Kidney epithelial cell (primary cell): Measurements from ENCODE around the gene COX17. TPM values are rescaled to one million over a fixed set of nuclear protein-coding genes. Genes with fewer than 3 reads are reported as not detected.

Experiments used
- DNase-seq: peaks from one replicate; pipeline ENCODE4 v3.0.0-alpha.2; 2010; ENCODE audit warnings: low read depth
- H3K27me3 ChIP-seq: 2 replicates; pipeline ENCODE4 v1.6.0; 2011; ENCODE audit warnings: low read length; ENCODE audit not compliant: control insufficient read depth, insufficient read depth
- H3K36me3 ChIP-seq: 2 replicates; pipeline ENCODE4 v1.5.1; 2011; ENCODE audit warnings: low read length; ENCODE audit not compliant: control insufficient read depth, insufficient read depth
- H3K4me3 ChIP-seq: 2 replicates; pipeline ENCODE4 v1.5.1; 2011; ENCODE audit warnings: low read depth, mild to moderate bottlenecking, control low read depth, low read length
- total RNA-seq: library from RNA; depleted of rRNA; stranded (reverse); fragments of >200 nt; gene quantifications from 2 replicates; pipeline ENCODE4 v1.2.3, GENCODE V29; 2015
- TF ChIP-seq, protein P1 (sequence below): IDR thresholded peaks from 2 replicates; pipeline ENCODE4 v1.5.1; 2011; ENCODE audit warnings: mild to moderate bottlenecking, moderate library complexity, low read length, control low read depth, inconsistent platforms; ENCODE audit not compliant: insufficient read depth, poor library complexity, severe bottlenecking

Gene COX17
- total RNA-seq, 1 donor from 2014 or later, result 27.4 TPM

DNA sequence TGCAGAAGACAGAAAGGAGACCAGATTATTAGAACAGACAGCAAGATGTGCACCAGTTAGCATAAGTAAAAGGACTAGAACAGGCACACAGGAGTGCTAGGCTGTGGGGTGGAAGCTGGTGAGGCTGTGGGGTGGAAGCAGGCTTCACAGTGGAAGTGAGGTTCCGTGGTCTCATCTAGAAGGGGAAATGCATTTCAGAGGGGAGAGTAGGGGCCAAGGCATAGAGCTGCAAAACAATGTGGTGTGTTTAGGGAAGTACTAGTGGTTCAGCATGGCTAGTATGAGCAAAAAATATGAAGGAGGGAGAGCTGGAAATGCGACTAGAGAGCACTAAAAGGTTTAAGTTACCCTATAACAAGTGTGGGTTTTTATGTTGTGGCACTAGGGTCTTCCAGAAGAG is 23.3 kb downstream of the COX17 start:
- H3K36me3 ChIP-seq, result no peaks in the 10 kb centered on the region
- no peaks in the 10 kb centered on the region for H3K27me3 ChIP-seq
- no peak for DNase-seq
- no peak overlapping the region for H3K4me3 ChIP-seq
- TF ChIP-seq, protein P1, sequence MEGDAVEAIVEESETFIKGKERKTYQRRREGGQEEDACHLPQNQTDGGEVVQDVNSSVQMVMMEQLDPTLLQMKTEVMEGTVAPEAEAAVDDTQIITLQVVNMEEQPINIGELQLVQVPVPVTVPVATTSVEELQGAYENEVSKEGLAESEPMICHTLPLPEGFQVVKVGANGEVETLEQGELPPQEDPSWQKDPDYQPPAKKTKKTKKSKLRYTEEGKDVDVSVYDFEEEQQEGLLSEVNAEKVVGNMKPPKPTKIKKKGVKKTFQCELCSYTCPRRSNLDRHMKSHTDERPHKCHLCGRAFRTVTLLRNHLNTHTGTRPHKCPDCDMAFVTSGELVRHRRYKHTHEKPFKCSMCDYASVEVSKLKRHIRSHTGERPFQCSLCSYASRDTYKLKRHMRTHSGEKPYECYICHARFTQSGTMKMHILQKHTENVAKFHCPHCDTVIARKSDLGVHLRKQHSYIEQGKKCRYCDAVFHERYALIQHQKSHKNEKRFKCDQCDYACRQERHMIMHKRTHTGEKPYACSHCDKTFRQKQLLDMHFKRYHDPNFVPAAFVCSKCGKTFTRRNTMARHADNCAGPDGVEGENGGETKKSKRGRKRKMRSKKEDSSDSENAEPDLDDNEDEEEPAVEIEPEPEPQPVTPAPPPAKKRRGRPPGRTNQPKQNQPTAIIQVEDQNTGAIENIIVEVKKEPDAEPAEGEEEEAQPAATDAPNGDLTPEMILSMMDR, result no peak

DNA sequence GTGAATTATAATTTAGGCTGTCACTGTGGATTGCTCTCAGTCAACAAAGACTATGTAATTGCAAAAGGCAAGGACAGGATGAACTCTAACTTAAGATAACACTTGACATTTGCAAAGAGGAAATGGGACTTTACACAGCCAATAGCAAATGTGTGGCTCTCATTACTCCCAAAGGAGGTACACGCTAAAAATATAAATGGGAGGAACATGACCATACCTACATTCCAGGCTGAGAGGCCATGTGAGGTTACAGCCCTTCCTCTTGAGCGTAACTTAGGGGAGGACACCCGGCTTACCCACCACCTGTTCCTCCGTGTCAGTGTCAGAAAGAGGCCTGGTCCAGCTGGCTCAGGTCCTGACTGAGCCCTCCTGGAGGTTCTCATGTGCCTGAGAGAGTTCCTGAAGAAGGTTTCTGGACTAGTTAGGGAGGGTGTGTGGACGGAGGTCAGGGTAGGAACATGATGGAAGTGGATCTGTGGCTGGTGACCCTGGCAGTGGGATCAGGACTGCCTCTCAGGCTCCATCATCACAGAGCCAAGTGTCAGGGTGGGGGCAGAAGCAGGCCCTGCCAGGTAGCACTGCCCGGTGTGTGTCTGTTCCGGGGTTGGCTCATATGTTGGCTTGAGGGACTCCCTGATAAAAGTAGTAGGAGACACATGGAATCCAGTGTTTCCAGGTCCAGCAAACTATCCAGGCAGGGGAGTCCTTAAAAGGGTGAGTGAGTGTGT is 24.7 kb downstream of the COX17 start:
- TF ChIP-seq, protein P1, result no peak
- H3K4me3 ChIP-seq, result no peak overlapping the region
- no peak for DNase-seq

GRCh38 chr3:119649761-119650160 is 27.4 kb downstream of the COX17 start:
- Histone ChIP-seq H3K27me3 (no peaks in the 10 kb centered on the region), H3K36me3 (no peaks in the 10 kb centered on the region), H3K4me3 (no peak overlapping the region)
- DNase-seq, result no peak
- TF ChIP-seq, protein P1, result no peak

More for the DNA sequence above, 24.7 kb downstream of the COX17 start:
- Histone ChIP-seq H3K27me3 (no peaks in the 10 kb centered on the region), H3K36me3 (no peaks in the 10 kb centered on the region)

DNA sequence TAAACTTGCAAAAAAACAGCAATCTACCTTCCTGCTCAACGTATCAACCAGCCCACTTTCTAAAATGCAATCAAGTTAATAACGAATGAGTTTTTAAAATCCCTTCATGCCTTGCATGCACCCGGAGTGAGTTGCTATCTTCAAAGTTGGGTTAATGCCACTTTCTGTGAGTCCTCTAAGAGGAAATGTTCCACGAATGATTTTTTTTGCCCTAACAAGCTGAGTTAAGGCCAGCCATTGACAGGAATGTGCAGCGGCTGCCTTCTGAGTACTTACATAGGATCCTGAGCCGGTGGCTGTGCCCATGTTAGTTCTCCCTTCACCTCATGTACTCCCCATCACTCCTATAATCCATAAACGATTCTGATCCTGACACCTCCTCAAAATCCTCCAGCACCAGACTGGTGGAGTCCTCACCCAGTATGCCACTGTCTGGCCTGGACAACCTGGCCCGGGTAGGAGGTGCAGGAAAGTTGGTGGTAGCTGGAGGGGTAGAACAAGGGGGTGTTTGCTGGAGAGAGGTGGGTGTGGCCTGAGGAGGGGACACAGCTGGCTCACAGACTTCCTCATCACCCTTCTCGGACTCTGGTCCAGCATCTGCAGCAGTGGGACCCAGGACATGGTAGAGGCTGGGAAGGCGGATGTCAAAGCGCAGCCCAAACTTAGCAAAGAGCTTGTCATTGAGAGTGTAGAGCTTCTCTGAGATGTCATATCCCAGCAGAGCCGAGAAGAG is 29.2 kb downstream of the COX17 start:
- Histone ChIP-seq H3K36me3 (no peaks in the 10 kb centered on the region), H3K27me3 (no peaks in the 10 kb centered on the region), H3K4me3 (no peak overlapping the region)
- no peak for DNase-seq
- TF ChIP-seq, protein P1, result no peak

- Histone ChIP-seq H3K27me3 (no peaks in the 10 kb centered on the region), H3K36me3 (no peaks in the 10 kb centered on the region), H3K4me3 (no peak overlapping the region)
- no peak for DNase-seq
- TF ChIP-seq, protein P1, result no peak
Observed at GRCh38 chr3:119647171-119647570, 30.0 kb downstream of the COX17 start.
